ENCODE data around the gene SETBP1.

SETBP1 gene

GRCh38 chr18:44816477-44816876 is 135.8 kb downstream of the SETBP1 start:
- peaks cover 2% of the 10 kb centered on the region for H3K4me1 ChIP-seq (ENCODE audit: control insufficient read depth, insufficient read depth, low read length)
- no peaks in the 10 kb centered on the region for H3K27me3 ChIP-seq (ENCODE audit: control insufficient read depth, insufficient read depth, low read length)

GRCh38 chr18:44817831-44818473 is 137.3 kb downstream of the SETBP1 start:
- Histone ChIP-seq H3K9me3 (ENCODE audit: control insufficient read depth, insufficient read depth, low read length) (no peaks in the 10 kb centered on the region), H3K4me3 (ENCODE audit: low read depth, low read length) (no peak overlapping the region), H3K4me1 (ENCODE audit: control insufficient read depth, insufficient read depth, low read length) (peaks cover 2% of the 10 kb centered on the region), H3K9ac (ENCODE audit: low read depth, low read length) (no peak overlapping the region), H3K27me3 (ENCODE audit: control insufficient read depth, insufficient read depth, low read length) (no peaks in the 10 kb centered on the region), H3K36me3 (ENCODE audit: control insufficient read depth, insufficient read depth, low read length) (no peaks in the 10 kb centered on the region)

More at GRCh38 chr18:44816477-44816876, 135.8 kb downstream of the SETBP1 start:
- Histone ChIP-seq H3K9me3 (ENCODE audit: control insufficient read depth, insufficient read depth, low read length) (no peaks in the 10 kb centered on the region), H3K36me3 (ENCODE audit: control insufficient read depth, insufficient read depth, low read length) (no peaks in the 10 kb centered on the region), H3K4me3 (ENCODE audit: low read depth, low read length) (no peak overlapping the region), H3K9ac (ENCODE audit: low read depth, low read length) (no peak overlapping the region)

GRCh38 chr18:44818668-44819403 is 138.1 kb downstream of the SETBP1 start:
- Histone ChIP-seq H3K27me3 (ENCODE audit: control insufficient read depth, insufficient read depth, low read length) (no peaks in the 10 kb centered on the region), H3K9me3 (ENCODE audit: control insufficient read depth, insufficient read depth, low read length) (no peaks in the 10 kb centered on the region), H3K4me3 (ENCODE audit: low read depth, low read length) (no peak overlapping the region), H3K4me1 (ENCODE audit: control insufficient read depth, insufficient read depth, low read length) (peaks cover 2% of the 10 kb centered on the region), H3K9ac (ENCODE audit: low read depth, low read length) (no peak overlapping the region), H3K36me3 (ENCODE audit: control insufficient read depth, insufficient read depth, low read length) (no peaks in the 10 kb centered on the region)

GRCh38 chr18:44819944-44820510 is 139.3 kb downstream of the SETBP1 start:
- H3K4me3 ChIP-seq (ENCODE audit: low read depth, low read length) = no peak overlapping the region
- no peaks in the 10 kb centered on the region for H3K9me3 ChIP-seq (ENCODE audit: control insufficient read depth, insufficient read depth, low read length)
- peaks cover 2% of the 10 kb centered on the region for H3K4me1 ChIP-seq (ENCODE audit: control insufficient read depth, insufficient read depth, low read length)
- H3K27me3 ChIP-seq (ENCODE audit: control insufficient read depth, insufficient read depth, low read length) = no peaks in the 10 kb centered on the region
- no peak overlapping the region for H3K9ac ChIP-seq (ENCODE audit: low read depth, low read length)
- H3K36me3 ChIP-seq (ENCODE audit: control insufficient read depth, insufficient read depth, low read length) = no peaks in the 10 kb centered on the region

GRCh38 chr18:44821924-44822323 is 141.2 kb downstream of the SETBP1 start:
- Histone ChIP-seq H3K27me3 (ENCODE audit: control insufficient read depth, insufficient read depth, low read length) (no peaks in the 10 kb centered on the region), H3K4me3 (ENCODE audit: low read depth, low read length) (no peak overlapping the region), H3K4me1 (ENCODE audit: control insufficient read depth, insufficient read depth, low read length) (peaks cover 2% of the 10 kb centered on the region), H3K9ac (ENCODE audit: low read depth, low read length) (no peak overlapping the region), H3K9me3 (ENCODE audit: control insufficient read depth, insufficient read depth, low read length) (no peaks in the 10 kb centered on the region), H3K36me3 (ENCODE audit: control insufficient read depth, insufficient read depth, low read length) (no peaks in the 10 kb centered on the region)

GRCh38 chr18:44823286-44823685 is 142.6 kb downstream of the SETBP1 start:
- Histone ChIP-seq H3K27me3 (ENCODE audit: control insufficient read depth, insufficient read depth, low read length) (no peaks in the 10 kb centered on the region), H3K9ac (ENCODE audit: low read depth, low read length) (no peak overlapping the region), H3K9me3 (ENCODE audit: control insufficient read depth, insufficient read depth, low read length) (no peaks in the 10 kb centered on the region), H3K4me1 (ENCODE audit: control insufficient read depth, insufficient read depth, low read length) (peaks cover 1% of the 10 kb centered on the region), H3K4me3 (ENCODE audit: low read depth, low read length) (no peak overlapping the region), H3K36me3 (ENCODE audit: control insufficient read depth, insufficient read depth, low read length) (no peaks in the 10 kb centered on the region)

GRCh38 chr18:44823782-44824181 is 143.1 kb downstream of the SETBP1 start:
- Histone ChIP-seq H3K9me3 (ENCODE audit: control insufficient read depth, insufficient read depth, low read length) (no peaks in the 10 kb centered on the region), H3K36me3 (ENCODE audit: control insufficient read depth, insufficient read depth, low read length) (no peaks in the 10 kb centered on the region), H3K4me1 (ENCODE audit: control insufficient read depth, insufficient read depth, low read length) (no peaks in the 10 kb centered on the region), H3K9ac (ENCODE audit: low read depth, low read length) (no peak overlapping the region), H3K27me3 (ENCODE audit: control insufficient read depth, insufficient read depth, low read length) (no peaks in the 10 kb centered on the region), H3K4me3 (ENCODE audit: low read depth, low read length) (no peak overlapping the region)

- Histone ChIP-seq H3K27me3 (ENCODE audit: control insufficient read depth, insufficient read depth, low read length) (no peaks in the 10 kb centered on the region), H3K4me3 (ENCODE audit: low read depth, low read length) (no peak overlapping the region), H3K36me3 (ENCODE audit: control insufficient read depth, insufficient read depth, low read length) (no peaks in the 10 kb centered on the region), H3K9me3 (ENCODE audit: control insufficient read depth, insufficient read depth, low read length) (no peaks in the 10 kb centered on the region), H3K9ac (ENCODE audit: low read depth, low read length) (no peak overlapping the region), H3K4me1 (ENCODE audit: control insufficient read depth, insufficient read depth, low read length) (no peaks in the 10 kb centered on the region)
Observed at GRCh38 chr18:44824884-44825283, 144.2 kb downstream of the SETBP1 start.

GRCh38 chr18:44826418-44827259 is 146.0 kb downstream of the SETBP1 start:
- H3K9ac ChIP-seq (ENCODE audit: low read depth, low read length) = no peak overlapping the region
- H3K4me3 ChIP-seq (ENCODE audit: low read depth, low read length) = no peak overlapping the region

GRCh38 chr18:44828080-44828479 is 147.4 kb downstream of the SETBP1 start:
- no peaks in the 10 kb centered on the region for H3K36me3 ChIP-seq (ENCODE audit: control insufficient read depth, insufficient read depth, low read length)
- no peaks in the 10 kb centered on the region for H3K9me3 ChIP-seq (ENCODE audit: control insufficient read depth, insufficient read depth, low read length)
- no peak overlapping the region for H3K9ac ChIP-seq (ENCODE audit: low read depth, low read length)
- no peak overlapping the region for H3K4me3 ChIP-seq (ENCODE audit: low read depth, low read length)
- no peaks in the 10 kb centered on the region for H3K27me3 ChIP-seq (ENCODE audit: control insufficient read depth, insufficient read depth, low read length)
- no peaks in the 10 kb centered on the region for H3K4me1 ChIP-seq (ENCODE audit: control insufficient read depth, insufficient read depth, low read length)

More at GRCh38 chr18:44826418-44827259, 146.0 kb downstream of the SETBP1 start:
- no peaks in the 10 kb centered on the region for H3K27me3 ChIP-seq (ENCODE audit: control insufficient read depth, insufficient read depth, low read length)
- no peaks in the 10 kb centered on the region for H3K36me3 ChIP-seq (ENCODE audit: control insufficient read depth, insufficient read depth, low read length)
- H3K9me3 ChIP-seq (ENCODE audit: control insufficient read depth, insufficient read depth, low read length) = no peaks in the 10 kb centered on the region
- H3K4me1 ChIP-seq (ENCODE audit: control insufficient read depth, insufficient read depth, low read length) = no peaks in the 10 kb centered on the region

GRCh38 chr18:44830581-44830980 is 149.9 kb downstream of the SETBP1 start:
- Histone ChIP-seq H3K9ac (ENCODE audit: low read depth, low read length) (no peak overlapping the region), H3K4me1 (ENCODE audit: control insufficient read depth, insufficient read depth, low read length) (no peaks in the 10 kb centered on the region), H3K9me3 (ENCODE audit: control insufficient read depth, insufficient read depth, low read length) (no peaks in the 10 kb centered on the region), H3K27me3 (ENCODE audit: control insufficient read depth, insufficient read depth, low read length) (no peaks in the 10 kb centered on the region), H3K36me3 (ENCODE audit: control insufficient read depth, insufficient read depth, low read length) (no peaks in the 10 kb centered on the region), H3K4me3 (ENCODE audit: low read depth, low read length) (no peak overlapping the region)
